HG03460 (cell line): ENCODE measurements around the gene FKBP4.
"Not testable (repeated sequence)": the region's sequence is repeated elsewhere in the genome, so short reads cannot be mapped to it uniquely, and the experiment has no call there.

Experiments
- ATAC-seq: cut with Tn5 transposase; IDR thresholded peaks from one replicate; pipeline ENCODE4 v1.9.1; 2021; ENCODE audit not compliant: unreplicated experiment

The FKBP4 gene, protein sequence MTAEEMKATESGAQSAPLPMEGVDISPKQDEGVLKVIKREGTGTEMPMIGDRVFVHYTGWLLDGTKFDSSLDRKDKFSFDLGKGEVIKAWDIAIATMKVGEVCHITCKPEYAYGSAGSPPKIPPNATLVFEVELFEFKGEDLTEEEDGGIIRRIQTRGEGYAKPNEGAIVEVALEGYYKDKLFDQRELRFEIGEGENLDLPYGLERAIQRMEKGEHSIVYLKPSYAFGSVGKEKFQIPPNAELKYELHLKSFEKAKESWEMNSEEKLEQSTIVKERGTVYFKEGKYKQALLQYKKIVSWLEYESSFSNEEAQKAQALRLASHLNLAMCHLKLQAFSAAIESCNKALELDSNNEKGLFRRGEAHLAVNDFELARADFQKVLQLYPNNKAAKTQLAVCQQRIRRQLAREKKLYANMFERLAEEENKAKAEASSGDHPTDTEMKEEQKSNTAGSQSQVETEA

DNA sequence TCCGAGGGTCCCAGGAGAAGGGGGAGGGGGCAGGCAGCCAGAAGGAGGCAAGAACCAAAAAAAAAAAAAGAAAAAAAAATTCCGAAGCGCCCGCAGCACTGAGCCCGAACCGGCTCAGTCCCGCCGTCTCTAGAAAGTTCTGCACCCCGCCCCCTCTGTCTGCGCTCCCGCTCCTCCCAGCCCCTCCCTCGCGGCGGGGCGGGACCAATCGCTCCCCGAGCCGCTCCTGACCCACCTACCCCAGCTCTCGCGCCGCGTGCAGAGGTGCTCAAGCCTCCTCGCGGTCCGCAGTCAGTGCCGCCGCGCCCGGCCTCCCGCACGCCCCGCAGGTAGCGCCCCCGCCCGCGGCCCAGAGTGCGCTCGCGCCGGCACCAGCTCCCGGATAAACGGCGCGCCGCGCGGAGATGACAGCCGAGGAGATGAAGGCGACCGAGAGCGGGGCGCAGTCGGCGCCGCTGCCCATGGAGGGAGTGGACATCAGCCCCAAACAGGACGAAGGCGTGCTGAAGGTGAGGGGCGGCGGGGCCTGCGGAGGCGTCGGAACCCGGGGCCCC, at the start of gene FKBP4:
TSS of gene FKBP4 (plus strand) at position 235 of the 554 bp plus-strand sequence. CDS start at position 405, 170 bp downstream.
- ATAC-seq, result peak; percentile 81

DNA sequence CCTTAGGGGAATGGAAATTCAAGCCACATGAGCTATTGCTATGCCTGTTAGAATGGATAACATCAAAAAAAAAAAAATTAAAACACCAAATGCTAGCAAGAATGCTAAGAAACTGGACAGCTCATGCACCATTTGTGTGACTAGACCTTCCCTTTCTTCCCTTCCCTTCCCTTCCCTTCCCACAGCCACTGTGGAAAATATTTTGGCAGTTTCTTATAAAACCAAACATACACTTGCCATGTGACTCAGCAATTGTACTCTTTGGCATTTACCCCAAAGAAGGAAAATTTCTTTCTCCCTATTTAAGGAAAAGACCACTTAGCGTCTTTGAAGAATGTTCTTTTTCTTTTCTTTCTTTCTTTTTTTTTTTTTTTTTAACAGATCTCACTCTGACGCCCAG, 49.1 kb upstream of the FKBP4 start:
- ATAC-seq, result no peak

DNA sequence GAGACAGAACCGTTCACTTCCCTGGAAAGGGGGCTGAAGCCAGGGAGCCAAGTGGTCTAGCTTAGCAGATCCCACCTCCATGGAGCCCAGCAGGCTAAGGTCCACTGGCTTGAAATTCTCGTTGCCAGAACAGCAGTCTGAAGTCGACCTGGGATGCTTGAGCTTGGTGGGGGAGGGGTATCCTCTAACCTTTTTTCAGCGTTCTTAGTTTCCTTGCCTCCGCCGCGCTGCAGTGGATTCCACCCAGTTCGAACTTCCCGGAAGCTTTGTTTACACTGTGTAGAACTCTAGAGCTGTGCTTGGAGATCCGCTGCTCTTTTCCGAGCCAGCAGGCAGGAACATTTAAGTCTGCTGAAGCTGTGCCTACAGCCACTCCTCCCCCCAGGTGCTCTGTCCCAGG, 45.2 kb upstream of the FKBP4 start:
- no peak for ATAC-seq

DNA sequence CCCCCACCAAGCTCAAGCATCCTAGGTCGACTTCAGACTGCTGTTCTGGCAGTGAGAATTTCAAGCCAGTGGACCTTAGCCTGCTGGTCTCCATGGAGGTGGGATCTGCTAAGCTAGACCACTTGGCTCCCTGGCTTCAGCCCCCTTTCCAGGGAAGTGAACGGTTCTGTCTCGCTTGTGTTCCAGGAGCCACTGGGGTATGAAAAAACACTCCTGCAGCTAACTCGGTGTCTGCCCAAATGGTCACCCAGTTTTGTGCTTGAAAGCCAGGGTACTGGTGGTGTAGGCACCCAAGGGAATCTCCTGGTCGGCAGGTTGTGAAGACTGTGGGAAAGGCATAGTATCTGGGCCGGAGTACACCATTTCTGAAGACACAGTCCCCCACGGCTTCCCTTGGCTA, 44.6 kb upstream of the FKBP4 start:
- ATAC-seq, result no peak

DNA sequence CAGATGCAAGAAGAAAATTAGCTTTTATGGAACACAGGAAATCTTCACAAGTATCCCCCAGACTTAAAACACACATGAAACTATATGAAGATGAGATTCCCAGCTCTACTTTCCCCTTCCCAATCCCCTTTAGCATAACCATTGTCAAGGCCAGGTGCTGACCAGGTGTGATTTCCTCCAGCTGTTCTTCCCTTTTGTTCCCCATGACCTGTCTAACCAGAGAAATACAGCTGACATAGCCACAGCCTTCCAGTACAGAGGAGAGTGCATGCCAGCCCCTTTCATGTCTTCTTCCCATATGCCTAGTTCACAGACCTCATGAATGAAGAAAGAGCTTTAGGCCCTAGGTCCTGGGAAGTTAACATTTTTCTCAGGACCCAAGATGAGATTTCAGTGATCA, 43.5 kb upstream of the FKBP4 start:
- ATAC-seq, result no peak

DNA sequence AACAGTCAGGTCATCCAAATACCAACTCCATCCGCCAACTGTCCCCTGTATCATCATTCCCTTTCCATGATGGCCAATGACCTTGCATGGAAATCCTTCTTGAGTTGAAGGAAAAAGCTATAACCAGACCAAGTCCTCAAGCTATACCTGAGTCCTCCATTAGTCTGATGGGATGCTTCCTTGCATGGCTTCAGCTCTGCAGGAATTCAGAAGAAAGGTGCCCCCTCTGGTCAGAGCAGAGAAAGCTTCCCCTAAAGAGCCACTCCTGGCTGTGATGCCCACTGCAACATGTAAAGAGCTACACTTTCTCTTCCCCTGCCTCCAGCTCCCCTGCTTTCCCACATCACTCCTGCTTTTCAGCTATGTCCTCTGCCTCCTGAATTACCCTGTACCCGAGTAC, 43.1 kb upstream of the FKBP4 start:
- ATAC-seq, result no peak

DNA sequence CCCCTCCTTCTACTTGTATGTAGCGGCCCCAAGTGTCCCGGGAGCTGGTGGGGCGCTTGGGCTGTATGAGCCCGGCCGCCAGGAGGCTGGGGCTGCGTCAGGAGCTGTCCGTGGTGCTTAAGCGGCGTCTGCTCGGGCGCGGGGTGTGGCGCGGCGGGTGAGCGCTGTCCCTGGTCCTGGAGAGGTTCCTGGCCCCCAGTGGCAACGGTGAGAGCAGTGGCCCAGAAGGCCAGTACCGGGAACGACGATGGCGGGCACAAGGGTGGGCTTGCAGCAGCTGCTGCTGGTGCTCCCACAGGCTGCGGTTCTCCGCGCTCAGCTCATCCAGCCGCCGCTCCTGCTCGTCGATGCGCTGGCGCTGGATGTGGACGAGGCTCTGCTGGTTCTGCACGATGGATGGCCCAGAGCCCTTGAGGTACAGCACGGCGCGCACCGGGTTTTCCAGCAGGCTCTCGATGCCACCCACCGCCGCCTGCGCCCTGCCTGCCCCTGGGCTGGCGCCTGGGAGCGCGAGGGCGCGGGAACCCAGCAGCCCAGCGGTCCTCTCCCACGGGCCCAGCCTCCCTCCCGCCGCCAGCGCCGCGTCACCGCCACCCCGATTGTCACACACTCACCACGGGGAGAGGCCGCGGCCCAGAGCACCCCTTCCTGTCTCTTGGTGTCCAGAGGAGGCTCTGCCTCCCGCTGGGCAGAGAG, 41.9 kb upstream of the FKBP4 start:
- no peak for ATAC-seq

DNA sequence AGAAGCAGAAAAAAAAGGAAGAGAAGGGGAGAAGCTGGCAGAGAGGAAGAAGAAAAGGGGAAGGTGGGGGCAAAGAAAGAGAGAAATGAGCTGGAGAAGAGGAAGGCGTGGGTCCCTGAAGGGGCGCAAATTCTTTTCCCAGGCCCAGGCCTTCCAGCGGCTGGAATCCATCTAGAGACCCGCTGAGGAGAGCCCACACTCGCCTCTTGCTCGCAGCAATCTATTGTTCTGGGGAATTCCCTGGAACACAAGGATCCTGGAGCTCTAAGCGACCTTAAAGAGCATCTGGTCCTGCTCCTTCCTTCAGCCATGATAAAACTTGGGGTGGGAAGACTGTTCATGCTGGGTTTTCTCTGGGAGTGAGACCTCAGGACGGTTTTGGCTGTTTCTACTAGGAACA, 41.2 kb upstream of the FKBP4 start:
- ATAC-seq, result no peak

DNA sequence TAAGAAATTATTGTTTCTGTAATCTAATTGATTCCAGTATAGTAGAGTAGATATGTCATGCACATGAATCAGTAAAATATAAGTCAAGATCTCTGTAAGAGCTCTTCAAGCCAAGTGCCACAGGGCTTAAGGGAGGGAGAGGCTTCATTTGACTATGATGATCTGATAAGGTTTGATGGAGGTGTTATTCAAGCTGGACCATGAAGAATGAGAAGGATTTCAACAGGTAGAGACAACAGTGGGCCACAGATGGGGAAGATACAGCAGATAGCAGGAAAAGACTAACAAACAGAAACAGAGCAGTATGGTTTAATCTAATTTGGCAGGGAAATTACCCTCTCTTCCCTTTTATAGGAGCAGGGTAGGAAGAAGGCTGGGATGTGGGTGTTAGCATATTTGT, 40.6 kb upstream of the FKBP4 start:
- no peak for ATAC-seq

DNA sequence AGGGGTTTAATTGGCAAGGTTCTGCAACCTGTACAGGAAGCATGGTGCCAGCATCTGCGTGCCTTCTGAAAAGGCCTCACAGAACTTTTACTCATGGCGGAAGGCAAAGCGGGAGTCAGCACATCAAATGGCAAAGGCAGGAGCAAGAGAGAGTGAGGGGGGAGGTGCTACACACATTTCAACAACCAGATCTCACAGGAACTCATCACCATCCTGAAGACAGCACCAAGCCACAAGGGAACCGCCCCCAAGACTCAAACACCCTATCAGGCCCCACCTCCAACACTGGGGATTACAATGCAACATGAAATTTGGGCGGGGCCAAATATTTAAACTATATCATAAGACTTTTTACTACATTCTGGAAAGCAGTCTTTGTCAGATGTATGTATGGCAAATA, 38.0 kb upstream of the FKBP4 start:
- ATAC-seq, result no peak

DNA sequence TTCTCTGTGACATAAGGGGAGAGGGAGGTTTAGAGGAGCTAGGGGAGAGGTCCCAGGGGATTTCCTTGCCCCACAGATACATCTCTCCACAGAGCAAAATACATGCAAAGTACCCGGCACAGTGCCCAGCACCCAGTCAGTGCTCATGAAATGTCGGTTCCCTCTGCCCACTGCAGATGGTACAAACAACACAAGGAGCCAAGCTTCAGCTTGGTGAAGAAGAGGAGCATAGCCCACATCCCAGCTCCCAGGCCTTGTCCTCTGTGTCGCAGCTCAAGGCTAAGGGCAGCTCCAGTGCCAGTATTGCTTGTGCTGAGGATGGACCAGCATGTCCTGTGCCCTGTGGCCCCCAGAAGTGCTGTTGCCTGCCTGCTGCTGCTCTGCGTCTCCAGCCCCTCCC, 35.0 kb upstream of the FKBP4 start:
- ATAC-seq, result no peak

DNA sequence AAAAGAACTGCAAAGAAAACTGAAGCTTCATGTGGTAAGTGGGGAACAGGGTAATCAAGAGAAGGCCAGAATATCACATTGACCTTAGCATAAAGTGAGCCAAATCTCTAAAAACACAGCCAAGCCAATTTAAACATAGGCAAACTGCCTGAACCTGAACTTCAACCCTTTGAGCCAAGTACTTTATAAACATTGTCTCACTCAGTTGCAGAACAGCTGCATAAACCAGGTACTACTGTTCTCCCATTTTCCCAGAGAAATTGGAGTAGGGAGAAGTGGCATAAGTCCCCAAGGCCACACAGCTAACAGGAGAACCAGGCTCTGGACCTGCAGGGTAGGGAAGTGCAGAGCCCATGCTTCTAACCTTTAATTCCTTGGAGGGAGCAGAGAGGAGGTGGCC, 30.4 kb upstream of the FKBP4 start:
- no peak for ATAC-seq

DNA sequence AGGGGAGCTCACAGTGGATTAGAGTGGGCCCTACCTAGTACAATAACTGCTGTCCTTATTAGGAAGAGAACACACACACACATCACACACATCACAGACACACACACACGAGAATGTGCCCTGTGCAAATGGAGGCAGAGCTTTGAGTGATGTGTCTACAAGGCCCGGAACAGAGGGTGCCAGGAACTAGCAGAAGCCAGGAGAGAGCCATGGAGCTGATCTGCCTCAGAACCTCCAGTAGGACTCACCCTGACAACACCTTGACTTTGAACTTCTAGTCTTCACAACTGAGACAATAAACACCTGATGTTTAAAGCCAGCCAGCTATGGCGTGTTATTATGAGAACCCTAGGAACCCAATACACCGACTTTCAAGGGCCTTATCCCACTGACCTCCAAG, 29.7 kb upstream of the FKBP4 start:
- no peak for ATAC-seq

DNA sequence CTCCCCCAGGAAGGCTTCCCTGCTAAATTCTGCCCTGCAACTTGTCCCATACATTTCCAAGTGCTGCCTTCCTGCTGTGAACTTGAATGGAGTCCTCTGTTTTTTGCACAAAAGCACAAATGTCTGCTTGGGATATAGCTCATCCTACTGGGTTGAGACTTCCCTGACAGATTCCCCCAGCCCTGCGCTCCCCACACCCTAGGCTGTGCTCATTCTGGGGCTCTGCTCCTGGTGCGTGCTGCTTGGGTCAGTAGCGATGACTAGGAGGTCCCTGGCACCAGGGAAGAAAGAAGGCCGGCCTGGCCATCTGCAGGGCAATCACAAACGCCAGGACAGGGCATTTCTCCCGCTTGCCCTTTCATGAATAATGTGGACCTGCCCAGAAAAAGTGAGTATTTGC, 29.2 kb upstream of the FKBP4 start:
- no peak for ATAC-seq

DNA sequence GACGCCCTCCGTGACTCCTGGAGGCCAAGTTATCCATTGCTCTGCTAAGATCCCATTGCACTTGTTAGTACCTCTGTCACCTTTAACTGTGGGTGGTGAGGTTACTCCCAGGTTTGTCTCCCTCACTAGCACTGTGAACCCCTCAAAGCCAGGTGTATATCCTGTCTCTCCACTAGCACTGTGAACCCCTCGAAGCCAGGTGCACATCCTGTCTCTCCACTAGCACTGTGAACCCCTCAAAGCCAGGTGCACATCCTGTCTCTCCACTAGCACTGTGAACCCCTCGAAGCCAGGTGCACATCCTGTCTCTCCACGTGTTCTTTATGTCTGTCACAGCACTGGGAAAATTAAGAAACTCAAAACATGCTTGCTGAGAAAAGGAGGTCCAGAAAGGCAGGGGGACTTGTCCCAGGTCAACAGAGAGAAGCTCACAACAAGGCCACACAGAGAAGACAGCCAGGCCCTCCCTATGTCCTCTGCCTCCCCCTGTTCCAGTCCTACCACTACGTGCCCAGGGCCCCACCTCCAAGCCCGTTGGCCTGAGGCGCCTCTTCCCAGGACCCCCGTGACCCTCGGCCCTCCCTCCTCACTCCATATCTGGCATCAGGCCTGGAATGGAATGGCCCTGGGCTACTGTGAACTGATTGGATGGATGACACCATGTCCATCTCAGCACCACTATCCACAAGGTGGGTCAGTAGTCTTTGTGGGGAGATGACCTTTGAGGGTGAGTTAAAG, 26.4 kb upstream of the FKBP4 start:
- no peak for ATAC-seq

DNA sequence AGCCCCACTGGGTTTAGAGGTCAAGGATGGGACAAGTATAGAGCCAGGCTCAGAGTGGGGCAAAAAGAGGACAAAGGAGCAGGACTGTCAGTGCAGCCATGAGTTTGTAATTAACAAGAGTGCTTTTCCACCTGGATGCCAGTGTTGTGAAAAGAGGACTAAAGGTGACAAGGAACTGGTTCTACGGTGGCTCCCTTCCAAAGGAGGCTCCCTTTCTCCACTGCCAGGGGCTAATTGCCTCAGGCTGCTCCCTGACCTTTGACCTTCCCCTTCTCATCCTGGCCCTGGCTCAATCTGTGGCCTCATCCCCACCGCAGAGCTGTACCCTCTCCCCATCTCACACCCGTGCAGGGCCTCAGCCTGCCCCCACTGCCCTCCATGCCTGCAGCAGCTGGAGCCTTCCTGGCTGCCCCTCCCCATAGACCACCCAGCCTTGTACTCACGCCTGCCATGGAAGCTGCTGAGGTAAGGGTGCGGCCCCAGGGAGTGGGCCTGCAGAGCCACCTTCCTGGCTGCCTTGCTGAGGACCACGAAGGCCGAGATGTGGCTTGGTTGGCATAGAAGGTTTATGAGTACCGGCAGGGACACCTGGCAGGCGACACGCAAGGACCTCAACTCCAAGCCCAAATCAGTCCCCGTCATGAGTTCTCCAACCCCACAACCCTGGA, 24.8 kb upstream of the FKBP4 start:
- ATAC-seq, result no peak

DNA sequence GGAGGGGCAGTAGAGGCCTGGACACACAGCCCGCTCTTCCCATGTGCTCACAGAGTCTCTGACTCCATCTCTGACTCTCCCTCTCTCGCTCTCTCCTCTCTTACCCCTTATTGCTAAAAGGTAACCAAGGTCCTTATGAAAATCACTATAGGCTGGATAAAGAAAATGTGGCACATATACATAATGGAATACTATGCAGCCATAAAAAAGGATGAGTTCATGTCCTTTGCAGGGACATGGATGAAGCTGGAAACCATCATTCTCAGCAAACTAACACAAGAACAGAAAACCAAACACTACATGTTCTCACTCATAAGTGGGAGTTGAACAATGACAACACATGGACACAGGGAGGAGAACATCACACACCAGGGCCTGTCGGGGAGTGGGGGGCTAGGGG, 24.2 kb upstream of the FKBP4 start:
- ATAC-seq, result not testable (repeated sequence)

DNA sequence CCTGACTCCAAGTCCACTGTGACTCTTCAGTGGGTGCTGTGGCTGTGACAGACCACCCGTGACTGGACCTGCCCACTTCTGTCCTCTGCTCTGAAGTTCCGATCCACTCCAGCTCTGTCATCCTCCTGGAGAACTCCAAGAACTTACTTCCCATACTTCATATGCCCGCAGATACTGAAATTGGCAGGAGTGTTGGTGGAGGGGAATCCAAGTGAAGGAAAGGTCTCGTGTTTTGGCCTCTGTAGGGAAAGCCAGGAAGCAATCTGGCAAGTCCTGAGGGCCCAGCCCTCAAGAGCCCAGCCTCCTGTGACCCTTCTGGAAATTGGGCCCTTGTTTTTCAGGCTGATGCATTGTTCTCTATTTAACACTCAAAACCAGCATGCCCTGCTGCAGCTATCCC, 22.4 kb upstream of the FKBP4 start:
- ATAC-seq, result no peak

DNA sequence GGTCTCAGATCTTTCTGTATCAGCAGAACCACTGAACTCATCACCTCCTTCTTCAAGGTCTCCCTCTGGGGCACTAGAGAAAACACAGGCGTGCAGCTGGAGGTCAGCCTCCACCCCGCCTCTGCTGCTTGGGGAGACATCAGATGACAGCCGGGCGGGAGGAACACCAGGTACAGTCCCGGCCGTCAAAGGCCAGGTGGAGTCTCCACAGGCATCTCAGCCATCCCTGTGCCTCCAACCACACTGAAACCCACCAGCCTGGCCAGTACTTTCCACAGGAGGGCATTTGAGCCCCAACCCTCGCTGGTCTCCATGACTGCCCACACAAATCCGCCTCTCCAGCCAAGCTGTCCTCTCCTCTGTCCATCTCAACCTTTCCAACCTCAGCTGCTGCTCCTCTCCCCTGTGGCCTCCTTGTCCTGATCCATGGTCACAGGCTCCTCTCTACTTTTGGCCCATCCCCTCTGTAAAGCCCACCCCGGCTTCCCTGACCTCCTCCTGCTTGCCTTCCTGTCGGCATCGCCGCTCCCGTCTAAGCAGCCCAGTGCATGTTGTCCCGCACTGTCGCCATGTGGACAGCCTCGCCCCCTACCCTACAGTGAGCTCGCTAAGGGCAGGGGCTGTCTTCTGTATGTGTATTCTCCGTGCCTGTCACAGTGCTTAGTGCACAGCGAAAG, 21.4 kb upstream of the FKBP4 start:
- no peak for ATAC-seq

DNA sequence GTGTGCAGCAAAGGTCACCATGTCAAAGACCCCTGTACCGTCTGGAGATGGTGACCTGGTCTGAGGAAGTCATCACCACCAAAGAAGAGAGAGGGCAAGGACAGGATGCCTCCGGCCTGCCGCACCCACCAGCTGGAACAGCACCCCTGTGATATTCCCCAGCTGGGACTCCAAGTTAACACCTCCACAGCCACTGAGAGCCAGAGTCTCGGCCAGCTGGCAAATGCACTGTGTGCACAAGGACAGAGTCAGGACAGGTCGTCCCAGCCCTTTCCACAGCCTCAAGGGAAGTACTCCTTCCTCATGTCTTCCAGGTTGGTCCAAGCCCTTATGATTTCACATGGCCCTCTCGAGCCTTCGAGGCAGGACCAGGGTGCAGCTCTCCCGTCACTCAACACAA, 19.3 kb upstream of the FKBP4 start:
- no peak for ATAC-seq
